Endothelial cell (in vitro differentiated cells): ENCODE data around the gene EMX1. TPM values are rescaled to one million over a fixed set of nuclear protein-coding genes. Genes with fewer than 3 reads are reported as not detected.

ENCODE experiments used
- DNase-seq: peaks from one replicate; pipeline ENCODE4 v3.0.0; 2021; ENCODE audit warnings: low spot score
- H3K27ac Mint-ChIP-seq: one replicate; pipeline ENCODE4 v1.8.0; 2021; ENCODE audit warnings: mixed read lengths, inconsistent platforms; ENCODE audit not compliant: unreplicated experiment
- H3K27me3 Mint-ChIP-seq: one replicate; pipeline ENCODE4 v1.8.0; 2021; ENCODE audit warnings: mild to moderate bottlenecking, moderate library complexity, mixed read lengths, inconsistent platforms; ENCODE audit not compliant: unreplicated experiment
- H3K36me3 Mint-ChIP-seq: one replicate; pipeline ENCODE4 v1.8.0; 2021; ENCODE audit warnings: mild to moderate bottlenecking, low read depth, mixed read lengths, inconsistent platforms; ENCODE audit not compliant: unreplicated experiment
- H3K4me1 Mint-ChIP-seq: one replicate; pipeline ENCODE4 v1.8.0; 2021; ENCODE audit warnings: mild to moderate bottlenecking, mixed read lengths, inconsistent platforms; ENCODE audit not compliant: unreplicated experiment
- H3K4me3 Mint-ChIP-seq: one replicate; pipeline ENCODE4 v1.8.0; 2021; ENCODE audit warnings: mild to moderate bottlenecking, mixed read lengths, inconsistent platforms; ENCODE audit not compliant: unreplicated experiment
- H3K9me3 Mint-ChIP-seq: one replicate; pipeline ENCODE4 v1.8.0; 2021; ENCODE audit warnings: mixed read lengths, inconsistent platforms; ENCODE audit not compliant: unreplicated experiment
- total RNA-seq: library from RNA; stranded (reverse); fragmentation: NEBNext Ultra II Directional; extraction: Animal tissue kit (Norgen Biotek cat#: 25700); gene quantifications from one replicate; pipeline ENCODE4 v1.2.1, GENCODE V29; 2021; ENCODE audit not compliant: unreplicated experiment
- TF ChIP-seq, protein P1 (sequence below): fragments of 200-600 bp; sonication (generic); IDR thresholded peaks from one replicate; pipeline ENCODE4 v1.5.0; 2021; ENCODE audit warnings: antibody characterized with exemption; ENCODE audit not compliant: unreplicated experiment

EMX1 gene
- total RNA-seq, 1 donor from 2014 or later: 3.7 TPM

DNA sequence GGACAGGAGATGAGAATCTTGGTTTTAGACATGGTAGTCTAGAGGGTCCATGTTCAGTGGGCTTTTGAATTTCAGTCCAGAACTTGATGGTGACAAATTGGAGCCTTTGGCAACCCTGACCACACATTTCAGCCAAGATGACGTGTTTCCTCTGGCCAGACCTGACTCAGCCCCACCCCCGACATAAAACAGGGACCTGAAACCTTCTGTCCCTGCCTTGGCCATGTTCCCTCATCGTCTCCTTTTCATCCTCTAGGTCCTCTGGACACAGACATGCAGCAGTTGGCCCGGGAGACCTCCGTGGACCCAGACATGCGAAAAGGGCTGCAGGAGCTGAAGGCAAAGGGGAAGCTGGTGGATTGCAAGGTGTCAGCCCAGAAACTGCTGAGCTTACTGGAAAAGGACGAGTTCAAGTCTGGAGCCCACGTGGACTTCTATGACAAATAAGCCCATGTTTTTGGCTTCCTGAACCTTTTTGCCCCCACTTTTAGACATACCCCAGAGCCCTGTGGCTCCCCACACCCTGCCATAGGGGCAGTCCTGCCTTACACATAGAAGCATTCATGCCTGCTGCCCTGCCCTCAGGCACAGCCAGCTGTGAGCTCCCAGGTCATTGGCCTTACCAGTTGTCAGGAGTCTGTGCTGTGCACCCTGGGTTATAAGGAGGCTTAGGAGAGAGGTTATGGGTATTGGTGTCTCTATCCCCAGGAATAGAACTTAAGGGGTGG, 26.1 kb upstream of the EMX1 start:
- H3K27me3 Mint-ChIP-seq: peaks cover 21% of the 10 kb centered on the region
- no peaks in the 10 kb centered on the region for H3K9me3 Mint-ChIP-seq
- no peak for DNase-seq
- peaks cover 26% of the 10 kb centered on the region for H3K4me1 Mint-ChIP-seq
- no peak overlapping the region for H3K4me3 Mint-ChIP-seq
- TF ChIP-seq, protein P1, sequence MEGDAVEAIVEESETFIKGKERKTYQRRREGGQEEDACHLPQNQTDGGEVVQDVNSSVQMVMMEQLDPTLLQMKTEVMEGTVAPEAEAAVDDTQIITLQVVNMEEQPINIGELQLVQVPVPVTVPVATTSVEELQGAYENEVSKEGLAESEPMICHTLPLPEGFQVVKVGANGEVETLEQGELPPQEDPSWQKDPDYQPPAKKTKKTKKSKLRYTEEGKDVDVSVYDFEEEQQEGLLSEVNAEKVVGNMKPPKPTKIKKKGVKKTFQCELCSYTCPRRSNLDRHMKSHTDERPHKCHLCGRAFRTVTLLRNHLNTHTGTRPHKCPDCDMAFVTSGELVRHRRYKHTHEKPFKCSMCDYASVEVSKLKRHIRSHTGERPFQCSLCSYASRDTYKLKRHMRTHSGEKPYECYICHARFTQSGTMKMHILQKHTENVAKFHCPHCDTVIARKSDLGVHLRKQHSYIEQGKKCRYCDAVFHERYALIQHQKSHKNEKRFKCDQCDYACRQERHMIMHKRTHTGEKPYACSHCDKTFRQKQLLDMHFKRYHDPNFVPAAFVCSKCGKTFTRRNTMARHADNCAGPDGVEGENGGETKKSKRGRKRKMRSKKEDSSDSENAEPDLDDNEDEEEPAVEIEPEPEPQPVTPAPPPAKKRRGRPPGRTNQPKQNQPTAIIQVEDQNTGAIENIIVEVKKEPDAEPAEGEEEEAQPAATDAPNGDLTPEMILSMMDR: no peak
- H3K27ac Mint-ChIP-seq: no peak overlapping the region
- peaks cover 10% of the 10 kb centered on the region for H3K36me3 Mint-ChIP-seq

DNA sequence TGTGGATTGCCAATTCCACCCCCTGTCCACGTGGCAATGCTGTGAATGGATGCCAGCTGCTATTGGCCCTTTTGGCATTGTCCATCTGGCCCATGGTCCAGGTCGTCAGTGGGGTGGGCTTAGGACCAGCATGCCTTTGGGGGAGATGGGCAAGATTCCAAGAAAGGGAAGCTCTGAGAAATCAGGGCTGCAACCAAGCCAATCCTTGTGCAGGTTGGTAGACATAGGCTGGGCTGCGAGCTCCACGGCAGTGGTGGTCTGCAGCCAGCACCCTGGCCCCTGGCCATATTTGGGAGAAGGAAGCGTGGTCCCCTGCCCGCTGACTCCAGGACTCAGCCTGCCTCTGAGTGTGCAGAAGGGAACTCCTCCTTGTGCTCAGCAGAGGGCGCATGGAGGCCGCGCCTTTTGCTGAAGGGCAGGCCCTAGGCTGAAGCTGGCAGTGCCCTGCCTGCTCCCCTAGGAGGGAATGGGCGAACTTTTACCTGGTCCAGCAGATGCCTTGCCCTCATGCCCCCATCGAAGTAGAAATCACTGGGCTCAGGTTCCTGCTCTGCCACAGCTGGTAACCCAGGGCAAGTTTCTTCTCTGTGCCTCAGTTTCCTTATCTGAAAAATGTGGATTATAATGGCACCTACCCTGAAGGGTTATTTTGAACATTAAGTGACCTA, 24.7 kb upstream of the EMX1 start:
- Mint-ChIP-seq H3K27me3 (peaks cover 21% of the 10 kb centered on the region), H3K4me3 (no peak overlapping the region), H3K4me1 (peaks cover 28% of the 10 kb centered on the region), H3K27ac (no peak overlapping the region), H3K9me3 (no peaks in the 10 kb centered on the region), H3K36me3 (peaks cover 10% of the 10 kb centered on the region)
- peak; percentile 73 for DNase-seq
- TF ChIP-seq, protein P1: peak; percentile 50

DNA sequence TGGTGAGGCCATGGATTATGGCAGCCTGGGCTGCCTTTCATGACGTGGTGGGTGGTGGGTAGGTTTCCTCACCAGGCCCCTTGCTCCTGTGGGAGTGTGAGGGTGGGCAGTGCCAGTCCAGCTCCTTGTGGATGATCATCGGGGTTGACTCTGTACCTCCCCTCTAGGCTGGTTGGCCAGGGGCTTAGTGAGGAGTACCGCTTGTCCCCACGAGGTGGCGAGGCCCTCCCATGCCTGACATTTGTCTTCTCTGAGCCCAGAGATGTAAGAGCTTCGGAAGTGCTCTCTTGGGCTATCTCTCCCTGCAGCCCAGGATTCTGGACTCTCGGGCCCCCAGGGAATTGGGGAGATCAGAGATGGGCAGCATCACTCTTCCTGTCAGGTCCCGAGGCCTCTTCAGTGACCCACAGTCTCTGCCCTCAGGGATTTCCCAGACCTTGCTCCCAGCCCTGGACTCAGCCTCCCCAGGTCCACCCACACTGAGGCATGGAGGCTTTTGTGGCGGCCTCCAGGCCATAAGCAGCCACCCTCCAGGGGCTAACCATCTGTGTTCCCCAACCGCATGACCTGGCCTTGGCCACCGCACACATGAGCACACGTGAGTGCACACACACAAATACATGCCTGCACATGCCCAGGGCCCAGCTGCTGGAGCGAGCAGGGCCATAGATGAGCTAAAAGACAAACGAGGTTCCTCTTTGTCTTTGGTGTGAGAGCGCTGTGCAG, 23.6 kb upstream of the EMX1 start:
- Mint-ChIP-seq H3K4me1 (peaks cover 22% of the 10 kb centered on the region), H3K27me3 (peaks cover 19% of the 10 kb centered on the region), H3K4me3 (no peak overlapping the region), H3K36me3 (peaks cover 10% of the 10 kb centered on the region), H3K27ac (no peak overlapping the region), H3K9me3 (no peaks in the 10 kb centered on the region)
- TF ChIP-seq, protein P1: peak; percentile 77
- DNase-seq: peak; percentile 84

DNA sequence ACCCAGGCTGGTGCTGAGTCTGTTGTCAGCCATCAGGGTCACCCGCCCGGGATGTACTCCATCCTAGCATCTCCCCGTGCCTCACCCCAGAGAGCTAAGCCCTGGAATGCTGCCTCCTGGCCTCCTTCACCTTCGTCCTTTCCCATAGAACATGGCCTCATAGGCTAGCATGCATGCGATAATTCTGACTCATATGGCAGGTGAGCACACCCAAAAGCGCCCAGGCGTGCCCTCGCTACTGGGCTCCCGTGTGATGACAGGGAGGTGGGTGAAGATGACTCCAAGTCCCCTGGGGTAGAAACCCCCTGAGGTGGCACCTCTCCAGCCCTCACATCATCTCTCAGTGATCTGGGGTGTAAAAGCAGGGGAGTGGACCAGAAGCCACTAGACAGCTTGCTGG, 22.8 kb upstream of the EMX1 start:
- Mint-ChIP-seq H3K9me3 (no peaks in the 10 kb centered on the region), H3K36me3 (peaks cover 10% of the 10 kb centered on the region), H3K27ac (no peak overlapping the region), H3K4me3 (no peak overlapping the region), H3K4me1 (peaks cover 19% of the 10 kb centered on the region), H3K27me3 (peaks cover 19% of the 10 kb centered on the region)
- no peak for DNase-seq
- TF ChIP-seq, protein P1: no peak
